SK-N-SH (cell line): ENCODE data around the gene NRTN. TPM values are rescaled to one million over a fixed set of nuclear protein-coding genes. Genes with fewer than 3 reads are reported as not detected.

Experiments used
- CTCF ChIA-PET: fragments of 300-600, 350-600 bp; formaldehyde crosslinking; extraction: SDS; loops from one replicate; lab custom pipeline; 2021; lab: Yijun Ruan, JAX
- POLR2A ChIA-PET: fragments of 350-600 bp; sonication (Branson Sonifier 250); formaldehyde crosslinking; extraction: SDS; loops from one replicate; lab custom pipeline; 2020; ENCODE audit warnings: antibody characterized with exemption, inconsistent platforms; lab: Yijun Ruan, JAX
- DNase-seq: peaks from one replicate; pipeline ENCODE4 v3.0.0; 2012
- H2AFZ ChIP-seq: fragments of 200-600 bp; sonication (generic); 2 replicates; pipeline ENCODE4 v1.8.1; 2016; ENCODE audit warnings: antibody characterized with exemption, mild to moderate bottlenecking, low read depth
- H3F3A ChIP-seq: fragments of 200-600 bp; sonication (generic); replicated peaks from 2 replicates; pipeline ENCODE3; 2016; ENCODE audit warnings: antibody characterized with exemption, mild to moderate bottlenecking; ENCODE audit not compliant: insufficient read depth
- H3K27ac ChIP-seq, 2 experiments: fragments of 200-500 bp in 1 of 2; fragments of 200-600 bp in 1 of 2; sonication (Bioruptor generic) in 1 of 2; sonication (generic), shearing (Covaris generic) in 1 of 2; 2 replicates each; pipeline versions ENCODE4 v1.5.1 to v1.6.1; 2014 to 2016; ENCODE audit warnings: low read depth in 2 of 2, inconsistent platforms in 1 of 2, low read length in 1 of 2, mild to moderate bottlenecking in 1 of 2, mixed read lengths in 1 of 2
- H3K27me3 ChIP-seq: fragments of 200-600 bp; sonication (generic), shearing (Covaris generic); 2 replicates; pipeline ENCODE4 v1.6.1; 2016; ENCODE audit warnings: mixed run types; ENCODE audit not compliant: insufficient read depth
- H3K36me3 ChIP-seq, 2 experiments: fragments of 200-500 bp in 1 of 2; fragments of 200-600 bp in 1 of 2; sonication (Bioruptor generic) in 1 of 2; sonication (generic) in 1 of 2; replicated peaks in 1 of 2; 2 replicates each; pipeline versions ENCODE3 to v1.5.1; 2014 to 2016; ENCODE audit warnings: low read length in 1 of 2, mild to moderate bottlenecking in 1 of 2; ENCODE audit not compliant: insufficient read depth in 2 of 2, control insufficient read depth in 1 of 2
- H3K4me1 ChIP-seq, 2 experiments: fragments of 200-500 bp in 1 of 2; fragments of 200-600 bp in 1 of 2; sonication (Bioruptor generic) in 1 of 2; sonication (generic), shearing (Covaris generic) in 1 of 2; 2 replicates each; pipeline versions ENCODE4 v1.5.1 to v1.6.1; 2014 to 2016; ENCODE audit warnings: low read depth in 1 of 2, low read length in 1 of 2, mixed run types in 1 of 2; ENCODE audit not compliant: insufficient read depth in 2 of 2, control insufficient read depth in 1 of 2
- H3K4me2 ChIP-seq: fragments of 200-600 bp; sonication (generic), shearing (Covaris generic); 2 replicates; pipeline ENCODE4 v1.6.1; 2017; ENCODE audit warnings: mixed run types
- H3K4me3 ChIP-seq, 2 experiments: fragments of 200-500 bp in 1 of 2; fragments of 200-600 bp in 1 of 2; sonication (Bioruptor generic) in 1 of 2; sonication (generic), shearing (Covaris generic) in 1 of 2; 2 replicates each; pipeline versions ENCODE4 v1.5.1 to v1.8.1; 2014 to 2016; ENCODE audit warnings: low read depth in 2 of 2, inconsistent platforms in 1 of 2, low read length in 1 of 2, mild to moderate bottlenecking in 1 of 2, mixed read lengths in 1 of 2, moderate library complexity in 1 of 2
- H3K79me2 ChIP-seq: fragments of 200-600 bp; sonication (generic); 2 replicates; pipeline ENCODE4 v1.8.1; 2017; ENCODE audit warnings: mild to moderate bottlenecking; ENCODE audit not compliant: insufficient read depth
- H3K9ac ChIP-seq: fragments of 200-600 bp; sonication (generic); 2 replicates; pipeline ENCODE4 v1.6.1; 2017; ENCODE audit warnings: mixed run types
- H3K9me2 ChIP-seq: fragments of 200-600 bp; sonication (generic); 2 replicates; pipeline ENCODE4 v1.6.1; 2017; ENCODE audit warnings: mixed run types
- H3K9me3 ChIP-seq: fragments of 200-600 bp; sonication (generic); 2 replicates; pipeline ENCODE4 v1.6.1; 2017; ENCODE audit warnings: mixed run types, mild to moderate bottlenecking, moderate library complexity
- H4K20me1 ChIP-seq: fragments of 200-600 bp; sonication (generic); 2 replicates; pipeline ENCODE4 v1.6.1; 2017; ENCODE audit warnings: mild to moderate bottlenecking, mixed run types; ENCODE audit not compliant: insufficient read depth
- FOSL2 ChIP-seq: IDR thresholded peaks from 2 replicates; pipeline ENCODE4 v1.4.0; 2012; ENCODE audit warnings: low read depth, mild to moderate bottlenecking, moderate library complexity, borderline replicate concordance
- FOXJ3 ChIP-seq: sonication (generic); formaldehyde crosslinking; IDR thresholded peaks from 2 replicates; pipeline ENCODE4 v1.5.1; 2020; ENCODE audit warnings: mild to moderate bottlenecking, missing genetic modification reagents
- FOXM1 ChIP-seq: IDR thresholded peaks from 2 replicates; pipeline ENCODE4 v1.4.0; 2012; ENCODE audit warnings: low read depth, mild to moderate bottlenecking
- JUND ChIP-seq: IDR thresholded peaks from 2 replicates; pipeline ENCODE4 v1.4.0; 2012
- RFX5 ChIP-seq: IDR thresholded peaks from 2 replicates; pipeline ENCODE4 v1.6.1; 2012; ENCODE audit warnings: mild to moderate bottlenecking, improper control_type of control experiment, low read length
- RXRA ChIP-seq: IDR thresholded peaks from 2 replicates; pipeline ENCODE4 v1.4.0; 2012; ENCODE audit warnings: low read depth, mild to moderate bottlenecking, borderline replicate concordance
- SMC3 ChIP-seq: IDR thresholded peaks from 2 replicates; pipeline ENCODE4 v1.6.1; 2012; ENCODE audit warnings: low read depth, low read length, improper control_type of control experiment
- WGBS: methylation state at CpG from one replicate; pipeline ENCODE4 v1.1.6; 2017; ENCODE audit warnings: low lambda C conversion rate; 5-methylcytosine and 5-hydroxymethylcytosine counted together
- polyA plus RNA-seq, 3 experiments: library from polyadenylated mRNA; depleted of rRNA; stranded (reverse); fragments of >200 nt; gene quantifications; 2 replicates each; pipeline ENCODE4 v1.2.3, GENCODE V29; 2012
- TF ChIP-seq, protein P1 (sequence below): IDR thresholded peaks from 2 replicates; pipeline ENCODE4 v1.4.0; 2012; ENCODE audit warnings: low read depth, borderline replicate concordance
- TF ChIP-seq, protein P2 (sequence below): fragments of 200-600 bp; sonication (generic); IDR thresholded peaks from 2 replicates; pipeline ENCODE4 v1.6.1; 2017; ENCODE audit warnings: antibody characterized with exemption, mild to moderate bottlenecking, moderate library complexity
- TF ChIP-seq, protein P3 (sequence below): IDR thresholded peaks from 2 replicates; pipeline ENCODE4 v1.4.0; 2012; ENCODE audit warnings: low read depth, borderline replicate concordance

The NRTN gene
- polyA plus RNA-seq, 1 of the 3 experiments (the other 2 are of a cell fraction): 0.99 TPM

DNA sequence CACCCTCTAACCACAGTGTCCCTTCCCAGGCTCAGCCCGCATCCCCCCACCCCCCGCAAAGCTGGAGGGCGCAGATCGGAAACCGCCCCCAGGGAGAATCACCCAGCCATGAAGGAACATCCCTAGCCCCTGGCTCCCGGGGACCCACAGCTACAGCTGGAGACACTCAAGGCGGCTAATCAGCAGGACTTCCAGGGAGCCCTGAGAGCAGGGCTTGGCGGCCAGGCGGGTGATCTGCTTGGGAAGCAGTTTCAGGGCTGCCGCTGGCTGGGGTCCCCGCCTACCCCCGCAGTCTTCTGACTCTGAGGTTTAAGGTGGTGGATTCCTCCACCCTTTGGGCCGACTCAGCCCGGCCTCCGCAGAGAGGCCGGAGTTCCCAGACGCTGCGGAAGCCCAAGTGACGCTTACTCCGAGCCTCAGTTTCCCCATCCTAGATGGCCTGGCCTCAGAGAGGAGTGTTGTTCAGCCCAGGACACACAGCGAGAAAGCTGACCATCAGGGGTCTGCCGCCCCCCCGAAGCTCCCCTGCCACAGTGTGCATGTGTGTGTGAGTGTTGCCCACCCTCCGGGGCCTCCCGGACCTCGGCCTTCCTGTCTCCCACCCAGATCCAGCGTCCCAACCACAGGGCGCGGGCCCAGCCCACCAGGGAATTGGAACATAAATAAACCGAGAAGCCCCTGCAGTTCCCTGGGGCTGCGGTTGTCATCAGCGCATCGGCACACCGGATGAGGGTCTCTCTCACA, 24.9 kb downstream of the NRTN start:
- POLR2A ChIA-PET: interaction anchor here (0.6 to 2.8 kb wide), 8 partner anchors 11 to 404 kb away, joined by 3 to 15 read pairs (median 4); partner anchors contain the start of genes NDUFA11, NRTN and RANBP3

DNA sequence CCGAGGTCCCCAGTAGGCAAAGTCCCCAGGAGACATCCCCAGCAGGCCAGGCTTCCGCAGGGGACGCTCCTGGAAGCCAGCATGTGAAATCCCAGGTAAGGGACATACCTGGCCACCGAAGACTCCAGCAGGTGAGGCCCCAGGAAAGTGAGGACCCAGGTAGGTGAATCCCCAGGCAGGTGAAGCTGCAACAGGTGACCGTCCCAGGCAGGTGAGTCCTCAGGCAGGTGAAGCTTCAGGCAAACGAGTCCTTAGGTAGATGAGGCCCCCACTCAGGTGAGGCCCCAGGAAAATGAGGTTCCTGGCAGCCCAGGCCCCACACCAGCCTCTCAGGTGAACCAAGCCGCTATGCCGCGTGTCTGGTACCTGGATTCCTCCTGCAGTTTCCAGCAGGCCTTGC, 26.3 kb downstream of the NRTN start:
- H2AFZ ChIP-seq: no peak overlapping the region
- ChIA-PET CTCF (no interaction called here), POLR2A (no interaction called here)
- H3K9ac ChIP-seq: no peak overlapping the region
- no peaks in the 10 kb centered on the region for H4K20me1 ChIP-seq
- H3F3A ChIP-seq: no peaks in the 10 kb centered on the region
- peaks cover 7% of the 10 kb centered on the region; the same call in 1 of the 2 replicates for H3K27me3 ChIP-seq
- no peaks in the 10 kb centered on the region for H3K9me2 ChIP-seq
- H3K4me2 ChIP-seq: no peak overlapping the region
- no peaks in the 10 kb centered on the region for H3K79me2 ChIP-seq
- no peaks in the 10 kb centered on the region for H3K36me3 ChIP-seq
- H3K27ac ChIP-seq: no peak overlapping the region
- TF ChIP-seq RXRA (no peak), FOSL2 (no peak), FOXJ3 (CRISPR knock-in tag) (no peak)
- 71% methylated on average over 4 of the region's 9 CpGs for WGBS
- peaks cover 0 to 28% of the 10 kb centered on the region in 2 experiments; a peak in 1 of 4 replicates for H3K4me1 ChIP-seq
- no peak overlapping the region for H3K4me3 ChIP-seq
- no peak for DNase-seq
- H3K9me3 ChIP-seq: no peaks in the 10 kb centered on the region

More for the DNA sequence above, 24.9 kb downstream of the NRTN start:
- no peak for TF ChIP-seq RXRA
- TF ChIP-seq, protein P1, sequence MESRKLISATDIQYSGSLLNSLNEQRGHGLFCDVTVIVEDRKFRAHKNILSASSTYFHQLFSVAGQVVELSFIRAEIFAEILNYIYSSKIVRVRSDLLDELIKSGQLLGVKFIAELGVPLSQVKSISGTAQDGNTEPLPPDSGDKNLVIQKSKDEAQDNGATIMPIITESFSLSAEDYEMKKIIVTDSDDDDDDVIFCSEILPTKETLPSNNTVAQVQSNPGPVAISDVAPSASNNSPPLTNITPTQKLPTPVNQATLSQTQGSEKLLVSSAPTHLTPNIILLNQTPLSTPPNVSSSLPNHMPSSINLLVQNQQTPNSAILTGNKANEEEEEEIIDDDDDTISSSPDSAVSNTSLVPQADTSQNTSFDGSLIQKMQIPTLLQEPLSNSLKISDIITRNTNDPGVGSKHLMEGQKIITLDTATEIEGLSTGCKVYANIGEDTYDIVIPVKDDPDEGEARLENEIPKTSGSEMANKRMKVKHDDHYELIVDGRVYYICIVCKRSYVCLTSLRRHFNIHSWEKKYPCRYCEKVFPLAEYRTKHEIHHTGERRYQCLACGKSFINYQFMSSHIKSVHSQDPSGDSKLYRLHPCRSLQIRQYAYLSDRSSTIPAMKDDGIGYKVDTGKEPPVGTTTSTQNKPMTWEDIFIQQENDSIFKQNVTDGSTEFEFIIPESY: no peak
- no peak for TF ChIP-seq SMC3
- TF ChIP-seq JUND: no peak
- TF ChIP-seq, protein P2, sequence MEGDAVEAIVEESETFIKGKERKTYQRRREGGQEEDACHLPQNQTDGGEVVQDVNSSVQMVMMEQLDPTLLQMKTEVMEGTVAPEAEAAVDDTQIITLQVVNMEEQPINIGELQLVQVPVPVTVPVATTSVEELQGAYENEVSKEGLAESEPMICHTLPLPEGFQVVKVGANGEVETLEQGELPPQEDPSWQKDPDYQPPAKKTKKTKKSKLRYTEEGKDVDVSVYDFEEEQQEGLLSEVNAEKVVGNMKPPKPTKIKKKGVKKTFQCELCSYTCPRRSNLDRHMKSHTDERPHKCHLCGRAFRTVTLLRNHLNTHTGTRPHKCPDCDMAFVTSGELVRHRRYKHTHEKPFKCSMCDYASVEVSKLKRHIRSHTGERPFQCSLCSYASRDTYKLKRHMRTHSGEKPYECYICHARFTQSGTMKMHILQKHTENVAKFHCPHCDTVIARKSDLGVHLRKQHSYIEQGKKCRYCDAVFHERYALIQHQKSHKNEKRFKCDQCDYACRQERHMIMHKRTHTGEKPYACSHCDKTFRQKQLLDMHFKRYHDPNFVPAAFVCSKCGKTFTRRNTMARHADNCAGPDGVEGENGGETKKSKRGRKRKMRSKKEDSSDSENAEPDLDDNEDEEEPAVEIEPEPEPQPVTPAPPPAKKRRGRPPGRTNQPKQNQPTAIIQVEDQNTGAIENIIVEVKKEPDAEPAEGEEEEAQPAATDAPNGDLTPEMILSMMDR: no peak
- no peak for TF ChIP-seq RFX5
- TF ChIP-seq FOXJ3 (CRISPR knock-in tag): no peak
- TF ChIP-seq, protein P3, sequence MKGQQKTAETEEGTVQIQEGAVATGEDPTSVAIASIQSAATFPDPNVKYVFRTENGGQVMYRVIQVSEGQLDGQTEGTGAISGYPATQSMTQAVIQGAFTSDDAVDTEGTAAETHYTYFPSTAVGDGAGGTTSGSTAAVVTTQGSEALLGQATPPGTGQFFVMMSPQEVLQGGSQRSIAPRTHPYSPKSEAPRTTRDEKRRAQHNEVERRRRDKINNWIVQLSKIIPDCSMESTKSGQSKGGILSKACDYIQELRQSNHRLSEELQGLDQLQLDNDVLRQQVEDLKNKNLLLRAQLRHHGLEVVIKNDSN: no peak
- no peak for TF ChIP-seq FOXM1
- Histone ChIP-seq H3K4me2 (no peak overlapping the region), H2AFZ (no peak overlapping the region), H3K9me2 (no peaks in the 10 kb centered on the region), H3K27me3 (no peaks in the 10 kb centered on the region; the same call in 1 of the 2 replicates), H3K4me1 (peaks cover 0 to 28% of the 10 kb centered on the region in 2 experiments; a peak in 1 of 4 replicates), H3K9ac (no peak overlapping the region), H3K27ac (peak overlapping the region in 1 of 2 experiments; percentile 96; a peak in 2 of 4 replicates), H3F3A (no peaks in the 10 kb centered on the region), H3K36me3 (no peaks in the 10 kb centered on the region), H3K9me3 (no peaks in the 10 kb centered on the region), H4K20me1 (no peaks in the 10 kb centered on the region), H3K79me2 (no peaks in the 10 kb centered on the region), H3K4me3 (peak overlapping the region in 1 of 2 experiments; percentile 15; a peak in 1 of 4 replicates)
- no peak for DNase-seq
- CTCF ChIA-PET: interaction anchor here (1.0 to 3.6 kb wide), 5 partner anchors 22 to 193 kb away, joined by 3 to 31 read pairs (median 7); partner anchors contain the start of gene NRTN
- 66% methylated on average over 11 of the region's 34 CpGs for WGBS
